ENCODE results near the gene PCNX1.
"Not testable (repeated sequence)": the region's sequence is repeated elsewhere in the genome, so short reads cannot be mapped to it uniquely, and the experiment has no call there.

The PCNX1 gene

GRCh38 chr14:71094722-71095121, 187.5 kb downstream of the PCNX1 start:
- no peak for DNase-seq

GRCh38 chr14:71096947-71097346, 189.7 kb downstream of the PCNX1 start:
- DNase-seq = no peak

GRCh38 chr14:71103662-71104484, 196.6 kb downstream of the PCNX1 start:
- DNase-seq = peak; percentile 27

GRCh38 chr14:71105177-71105576, 197.9 kb downstream of the PCNX1 start:
- no peak for DNase-seq

GRCh38 chr14:71107921-71108320, 200.7 kb downstream of the PCNX1 start:
- DNase-seq = no peak

GRCh38 chr14:71108398-71109119, 201.3 kb downstream of the PCNX1 start:
- no peak for DNase-seq

GRCh38 chr14:71113376-71113775, 206.1 kb downstream of the PCNX1 start:
- DNase-seq = no peak

- no peak for DNase-seq
Measured at GRCh38 chr14:71114565-71114964, 207.3 kb downstream of the PCNX1 start.

- no peak for DNase-seq
Measured at GRCh38 chr14:71115306-71115705, 208.0 kb downstream of the PCNX1 start.

- DNase-seq = no peak
Measured at GRCh38 chr14:71115821-71116567, 208.7 kb downstream of the PCNX1 start.

GRCh38 chr14:71116568-71117122, 209.4 kb downstream of the PCNX1 start:
- no peak for DNase-seq

GRCh38 chr14:71117839-71118743, 210.8 kb downstream of the PCNX1 start:
- no peak for DNase-seq

GRCh38 chr14:71119075-71119474, 211.8 kb downstream of the PCNX1 start:
- no peak for DNase-seq

- no peak for DNase-seq
Measured at GRCh38 chr14:71119832-71120231, 212.6 kb downstream of the PCNX1 start.

- DNase-seq = no peak
Measured at GRCh38 chr14:71121001-71121400, 213.7 kb downstream of the PCNX1 start.

GRCh38 chr14:71121711-71122110, 214.5 kb downstream of the PCNX1 start:
- no peak for DNase-seq

- no peak for DNase-seq
Measured at GRCh38 chr14:71122866-71123565, 215.8 kb downstream of the PCNX1 start.

GRCh38 chr14:71123579-71124135, 216.4 kb downstream of the PCNX1 start:
- DNase-seq = no peak

GRCh38 chr14:71129716-71130490, 222.6 kb downstream of the PCNX1 start:
- not testable (repeated sequence) for DNase-seq

- DNase-seq = no peak
Measured at GRCh38 chr14:71130491-71131179, 223.4 kb downstream of the PCNX1 start.

Measured in midbrain (tissue), 1 donor.